Hepatocyte (in vitro differentiated cells): Measurements from ENCODE around the gene CHST11.

Experiments used
- EZH2phosphoT487 ChIP-seq: fragments of 200-600 bp; sonication (generic); IDR thresholded peaks from one replicate; pipeline ENCODE4 v1.6.1; 2018; ENCODE audit warnings: antibody characterized with exemption, mild to moderate bottlenecking, low read depth, moderate library complexity; ENCODE audit not compliant: unreplicated experiment, severe bottlenecking
- TF ChIP-seq, protein P1 (sequence below): fragments of 200-600 bp; sonication (generic); IDR thresholded peaks from 2 replicates; pipeline ENCODE4 v1.5.1; 2016; ENCODE audit warnings: antibody characterized with exemption, mild to moderate bottlenecking; ENCODE audit not compliant: poor library complexity

GRCh38 chr12:104591257-104591885 lies 134.6 kb downstream of the CHST11 start:
- TF ChIP-seq, protein P1, sequence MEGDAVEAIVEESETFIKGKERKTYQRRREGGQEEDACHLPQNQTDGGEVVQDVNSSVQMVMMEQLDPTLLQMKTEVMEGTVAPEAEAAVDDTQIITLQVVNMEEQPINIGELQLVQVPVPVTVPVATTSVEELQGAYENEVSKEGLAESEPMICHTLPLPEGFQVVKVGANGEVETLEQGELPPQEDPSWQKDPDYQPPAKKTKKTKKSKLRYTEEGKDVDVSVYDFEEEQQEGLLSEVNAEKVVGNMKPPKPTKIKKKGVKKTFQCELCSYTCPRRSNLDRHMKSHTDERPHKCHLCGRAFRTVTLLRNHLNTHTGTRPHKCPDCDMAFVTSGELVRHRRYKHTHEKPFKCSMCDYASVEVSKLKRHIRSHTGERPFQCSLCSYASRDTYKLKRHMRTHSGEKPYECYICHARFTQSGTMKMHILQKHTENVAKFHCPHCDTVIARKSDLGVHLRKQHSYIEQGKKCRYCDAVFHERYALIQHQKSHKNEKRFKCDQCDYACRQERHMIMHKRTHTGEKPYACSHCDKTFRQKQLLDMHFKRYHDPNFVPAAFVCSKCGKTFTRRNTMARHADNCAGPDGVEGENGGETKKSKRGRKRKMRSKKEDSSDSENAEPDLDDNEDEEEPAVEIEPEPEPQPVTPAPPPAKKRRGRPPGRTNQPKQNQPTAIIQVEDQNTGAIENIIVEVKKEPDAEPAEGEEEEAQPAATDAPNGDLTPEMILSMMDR = no peak
- no peak for TF ChIP-seq EZH2phosphoT487
